AG10803 (cell line): ENCODE measurements around the gene FREM2.

Experiments used
- DNase-seq: peaks from one replicate; pipeline ENCODE4 v3.0.0; 2010; ENCODE audit warnings: low read depth
- H3K4me3 ChIP-seq: 2 replicates; pipeline ENCODE4 v1.5.1; 2011; ENCODE audit warnings: mild to moderate bottlenecking, low read length, control low read depth
- TF ChIP-seq, protein P1 (sequence below): conservative IDR thresholded peaks from 2 replicates; pipeline ENCODE4 v1.5.1; 2011; ENCODE audit warnings: mild to moderate bottlenecking, low read length, control low read depth, inconsistent platforms

The FREM2 gene

GRCh38 chr13:38819596-38819995 lies 132.7 kb downstream of the FREM2 start:
- H3K4me3 ChIP-seq: no peak overlapping the region
- TF ChIP-seq, protein P1, sequence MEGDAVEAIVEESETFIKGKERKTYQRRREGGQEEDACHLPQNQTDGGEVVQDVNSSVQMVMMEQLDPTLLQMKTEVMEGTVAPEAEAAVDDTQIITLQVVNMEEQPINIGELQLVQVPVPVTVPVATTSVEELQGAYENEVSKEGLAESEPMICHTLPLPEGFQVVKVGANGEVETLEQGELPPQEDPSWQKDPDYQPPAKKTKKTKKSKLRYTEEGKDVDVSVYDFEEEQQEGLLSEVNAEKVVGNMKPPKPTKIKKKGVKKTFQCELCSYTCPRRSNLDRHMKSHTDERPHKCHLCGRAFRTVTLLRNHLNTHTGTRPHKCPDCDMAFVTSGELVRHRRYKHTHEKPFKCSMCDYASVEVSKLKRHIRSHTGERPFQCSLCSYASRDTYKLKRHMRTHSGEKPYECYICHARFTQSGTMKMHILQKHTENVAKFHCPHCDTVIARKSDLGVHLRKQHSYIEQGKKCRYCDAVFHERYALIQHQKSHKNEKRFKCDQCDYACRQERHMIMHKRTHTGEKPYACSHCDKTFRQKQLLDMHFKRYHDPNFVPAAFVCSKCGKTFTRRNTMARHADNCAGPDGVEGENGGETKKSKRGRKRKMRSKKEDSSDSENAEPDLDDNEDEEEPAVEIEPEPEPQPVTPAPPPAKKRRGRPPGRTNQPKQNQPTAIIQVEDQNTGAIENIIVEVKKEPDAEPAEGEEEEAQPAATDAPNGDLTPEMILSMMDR: no peak
- no peak for DNase-seq

DNA sequence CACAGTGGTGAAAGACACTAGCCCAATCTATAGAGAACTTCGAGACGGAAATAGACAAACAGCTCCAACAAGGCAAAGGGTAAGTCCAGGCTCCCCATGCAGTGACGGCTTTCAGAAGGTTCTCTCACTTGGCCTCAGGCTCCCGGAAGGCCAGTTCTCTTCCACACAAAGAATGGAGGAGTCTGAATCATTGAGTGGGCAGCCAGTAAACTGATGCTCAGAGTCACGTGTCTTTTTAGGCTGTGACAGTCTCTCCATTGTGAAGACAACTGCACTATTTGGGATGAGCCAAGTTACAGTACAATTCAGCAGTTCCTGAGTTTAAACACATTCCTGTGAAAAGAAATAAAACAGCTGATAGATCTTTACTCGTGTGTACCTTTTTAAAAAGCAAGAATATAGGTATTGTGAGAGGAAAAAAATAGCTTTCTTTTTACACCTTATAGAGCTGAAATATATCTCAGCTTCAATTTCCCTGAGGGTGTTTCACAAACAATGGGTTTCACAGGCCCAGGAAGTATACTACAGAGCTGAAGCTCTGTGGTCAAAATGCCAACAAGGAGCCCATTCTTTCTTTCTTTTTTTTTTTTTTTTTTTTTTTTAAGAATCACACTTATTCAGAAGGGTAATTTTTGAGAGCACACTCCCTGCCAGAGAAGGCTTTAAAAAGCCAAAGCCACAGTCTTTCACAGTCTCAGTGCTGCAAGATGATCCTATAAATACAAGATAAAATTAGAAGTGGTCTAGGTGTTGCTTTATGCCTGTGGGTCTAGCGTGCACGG lies 135.1 kb downstream of the FREM2 start:
- no peak overlapping the region for H3K4me3 ChIP-seq
- DNase-seq: no peak
- TF ChIP-seq, protein P1: no peak

GRCh38 chr13:38824342-38824741 lies 137.5 kb downstream of the FREM2 start:
- TF ChIP-seq, protein P1: no peak
- H3K4me3 ChIP-seq: no peak overlapping the region
- no peak for DNase-seq

GRCh38 chr13:38826182-38826813 lies 139.4 kb downstream of the FREM2 start:
- no peak for DNase-seq
- TF ChIP-seq, protein P1: no peak
- no peak overlapping the region for H3K4me3 ChIP-seq

DNA sequence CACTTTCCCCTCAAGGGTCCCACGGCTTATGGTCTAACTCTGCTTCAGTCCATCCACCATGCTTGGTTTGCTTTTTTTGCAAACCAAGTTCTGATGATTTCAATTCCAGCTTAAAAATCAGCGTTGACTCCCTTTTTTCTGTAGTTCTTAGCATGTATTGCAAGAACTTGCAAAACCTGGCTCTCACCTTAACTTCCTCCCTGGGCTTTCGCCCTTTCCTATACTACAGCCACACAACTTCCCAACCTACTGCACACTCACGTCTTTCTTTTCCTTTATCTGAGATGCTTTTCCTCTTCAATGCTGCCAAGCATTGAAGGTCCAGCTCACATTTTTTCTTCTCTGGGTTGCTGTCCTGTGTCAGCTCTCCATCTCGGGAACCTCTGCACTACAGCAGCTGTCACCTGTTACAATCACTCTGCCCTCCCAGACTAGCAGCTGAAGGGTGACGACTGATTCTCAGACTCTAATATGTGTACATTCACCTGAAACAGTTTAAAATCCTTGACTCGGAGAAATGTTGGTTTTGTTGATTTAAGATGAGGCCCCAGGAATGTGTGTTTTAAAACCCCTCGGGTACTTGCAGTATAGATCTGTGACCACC lies 143.7 kb downstream of the FREM2 start:
- TF ChIP-seq, protein P1: no peak
- DNase-seq: no peak
- no peak overlapping the region for H3K4me3 ChIP-seq

DNA sequence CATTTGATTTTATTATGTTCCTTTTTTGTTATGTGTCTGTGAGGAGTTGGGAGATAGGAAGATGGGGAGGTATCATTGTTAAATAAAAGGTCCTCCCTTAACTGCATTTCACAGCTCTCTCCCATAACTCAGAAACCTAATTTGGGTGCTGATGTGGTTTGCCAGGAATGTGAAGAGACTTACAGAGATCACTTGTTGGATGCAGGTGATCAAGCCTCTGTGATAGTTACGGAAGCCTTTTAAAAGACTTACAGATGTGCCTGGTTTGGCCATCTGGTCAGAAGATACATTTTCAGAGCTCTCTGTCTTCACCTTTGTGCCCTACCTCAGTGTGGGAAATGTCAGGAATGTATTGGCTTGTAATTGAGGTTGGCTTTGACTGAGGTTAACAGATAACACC lies 157.7 kb downstream of the FREM2 start:
- H3K4me3 ChIP-seq: no peak overlapping the region
- TF ChIP-seq, protein P1: no peak
- DNase-seq: no peak
